ENCODE data around the gene STOML3. TPM values are rescaled to one million over a fixed set of nuclear protein-coding genes. Genes with fewer than 3 reads are reported as not detected.

The STOML3 gene
- total and polyA plus RNA-seq, 2 of the 4 experiments (the other 2 are of a cell fraction), result not detected

GRCh38 chr13:38970380-38971051, 20.1 kb downstream of the STOML3 start:
- ChIA-PET CTCF (no interaction called here), POLR2A (ENCODE audit: unreplicated experiment) (no interaction called here)
- no peak overlapping the region for H3K4ac ChIP-seq (ENCODE audit: low read depth, low read length)
- no TSS peak for BruUV-seq (replicated peaks)
- H3K9me1 ChIP-seq (ENCODE audit: insufficient read depth, low read length), result no peaks in the 10 kb centered on the region
- no peak overlapping the region for H3K23ac ChIP-seq (ENCODE audit: low read depth, low read length)
- intact Hi-C loops (cut with micrococcal nuclease), result loop anchor here (5.0 kb wide), 1 partner anchor 647 kb away; no protein-coding TSS in a partner anchor
- H3K27ac ChIP-seq (ENCODE audit: insufficient read depth, low read length), result no peak overlapping the region
- H3K79me1 ChIP-seq (ENCODE audit: low read depth in 1 of 2, low read length in 2 of 2), result no peaks in the 10 kb centered on the region
- no peak overlapping the region for H4K91ac ChIP-seq (ENCODE audit: insufficient read depth, low read depth, low read length)
- no peak overlapping the region for H3K4me3 ChIP-seq (ENCODE audit: insufficient read depth, low read depth, low read length)
- no peak overlapping the region for H2BK5ac ChIP-seq (ENCODE audit: low read depth, low read length, poor library complexity, severe bottlenecking)
- H3K4me1 ChIP-seq (ENCODE audit: control insufficient read depth, insufficient read depth, low read length), result no peaks in the 10 kb centered on the region
- no peak overlapping the region for H2BK20ac ChIP-seq (ENCODE audit: low read depth, low read length)
- H3K36me3 ChIP-seq (ENCODE audit: control insufficient read depth, insufficient read depth, low read length), result no peaks in the 10 kb centered on the region
- no CpG with 5 or more reads among the region's 4 CpGs for WGBS, 2 experiments (ENCODE audit: extremely low coverage in 2 of 2, insufficient read length in 1 of 2)
- no peak overlapping the region for H2AK5ac ChIP-seq (ENCODE audit: low read depth, low read length)
- DNase-seq, result no peak
- H3K56ac ChIP-seq (ENCODE audit: extremely low read depth, insufficient read depth, low read length), result no peak overlapping the region
- no peak for ATAC-seq (ENCODE audit: low read depth)
- no peak for TF ChIP-seq POLR2A (IDR thresholded peaks at IDR 0.05; ENCODE audit: low read depth, low read length)
- TF ChIP-seq MAFK (IDR thresholded peaks at IDR 0.05; ENCODE audit: low read depth, low read length), result no peak
- TF ChIP-seq ELK1 (IDR thresholded peaks at IDR 0.05; ENCODE audit: borderline replicate concordance, low read depth, low read length), result no peak
- TF ChIP-seq SMC3 (IDR thresholded peaks at IDR 0.05; ENCODE audit: low read depth, low read length), result no peak
- no peak for TF ChIP-seq NFE2L2 (IDR thresholded peaks at IDR 0.05; ENCODE audit: low read depth, low read length)
- no peak for TF ChIP-seq CEBPB (IDR thresholded peaks at IDR 0.05; ENCODE audit: low read depth, low read length)
- TF ChIP-seq MAZ (IDR thresholded peaks at IDR 0.05; ENCODE audit: borderline replicate concordance, low read depth, low read length), result no peak
- TF ChIP-seq USF2 (IDR thresholded peaks at IDR 0.05; ENCODE audit: low read depth, low read length), result no peak
- no peak for TF ChIP-seq FOS (IDR thresholded peaks at IDR 0.05; ENCODE audit: low read depth, low read length)
- no peak for TF ChIP-seq CTCF (conservative IDR thresholded peaks at IDR 0.05; ENCODE audit: low read depth, low read length)
- TF ChIP-seq MXI1 (IDR thresholded peaks at IDR 0.05; ENCODE audit: borderline replicate concordance, low read depth, low read length), result no peak
- H3K18ac ChIP-seq (ENCODE audit: low read depth, low read length), result no peak overlapping the region
- H2AFZ ChIP-seq (replicated peaks; ENCODE audit: low read length, poor library complexity), result no peak overlapping the region
- in situ Hi-C loops (cut with MboI; ENCODE audit: low sequenced_read_pairs), result no loop called here
- no peak overlapping the region for H2AK9ac ChIP-seq (replicated peaks; ENCODE audit: low read depth, low read length, poor library complexity)
- H4K8ac ChIP-seq (ENCODE audit: low read depth in 2 of 2, low read length in 2 of 2), result no peak overlapping the region
- no peak overlapping the region for H4K5ac ChIP-seq (ENCODE audit: low read depth, low read length)
- H3K4me2 ChIP-seq (ENCODE audit: low read depth, low read length), result no peak overlapping the region
- no peaks in the 10 kb centered on the region for H3K9me3 ChIP-seq (ENCODE audit: control insufficient read depth, insufficient read depth, low read length)
- dilution Hi-C loops (cut with HindIII; ENCODE audit: low sequenced_read_pairs, unreplicated experiment), result no loop called here
- no peak overlapping the region for H3K9ac ChIP-seq (ENCODE audit: low read depth, low read length)
- H4K20me1 ChIP-seq (ENCODE audit: insufficient read depth, low read length), result no peaks in the 10 kb centered on the region
- no peaks in the 10 kb centered on the region for H3K27me3 ChIP-seq (ENCODE audit: control insufficient read depth, insufficient read depth, low read length)
- H2BK15ac ChIP-seq (ENCODE audit: low read depth, low read length), result no peak overlapping the region
- H3K14ac ChIP-seq (replicated peaks; ENCODE audit: low read depth, low read length), result no peak overlapping the region
- H2BK120ac ChIP-seq (ENCODE audit: low read depth, low read length), result no peak overlapping the region

Measured in IMR-90 (cell line).